Choroid plexus epithelial cell (primary cell): Measurements from ENCODE around the gene SREBF2.

Experiments used
- DNase-seq: peaks from one replicate; pipeline ENCODE4 v3.0.0-alpha.2; 2010; ENCODE audit warnings: low read depth
- H3K4me3 ChIP-seq: 2 replicates; pipeline ENCODE4 v1.5.1; 2011; ENCODE audit warnings: low read depth, mild to moderate bottlenecking, control low read depth, low read length, moderate library complexity
- CTCF ChIP-seq: conservative IDR thresholded peaks from 2 replicates; pipeline ENCODE4 v1.5.1; 2011; ENCODE audit warnings: low read depth, mild to moderate bottlenecking, control low read depth, inconsistent platforms, low read length, moderate library complexity

Gene SREBF2

GRCh38 chr22:41848468-41848867 lies 15.6 kb downstream of the SREBF2 start:
- no peak for TF ChIP-seq CTCF
- no peak for DNase-seq
- no peak overlapping the region for H3K4me3 ChIP-seq

GRCh38 chr22:41856469-41856868 lies 23.6 kb downstream of the SREBF2 start:
- no peak overlapping the region for H3K4me3 ChIP-seq
- TF ChIP-seq CTCF, result no peak
- no peak for DNase-seq

DNA sequence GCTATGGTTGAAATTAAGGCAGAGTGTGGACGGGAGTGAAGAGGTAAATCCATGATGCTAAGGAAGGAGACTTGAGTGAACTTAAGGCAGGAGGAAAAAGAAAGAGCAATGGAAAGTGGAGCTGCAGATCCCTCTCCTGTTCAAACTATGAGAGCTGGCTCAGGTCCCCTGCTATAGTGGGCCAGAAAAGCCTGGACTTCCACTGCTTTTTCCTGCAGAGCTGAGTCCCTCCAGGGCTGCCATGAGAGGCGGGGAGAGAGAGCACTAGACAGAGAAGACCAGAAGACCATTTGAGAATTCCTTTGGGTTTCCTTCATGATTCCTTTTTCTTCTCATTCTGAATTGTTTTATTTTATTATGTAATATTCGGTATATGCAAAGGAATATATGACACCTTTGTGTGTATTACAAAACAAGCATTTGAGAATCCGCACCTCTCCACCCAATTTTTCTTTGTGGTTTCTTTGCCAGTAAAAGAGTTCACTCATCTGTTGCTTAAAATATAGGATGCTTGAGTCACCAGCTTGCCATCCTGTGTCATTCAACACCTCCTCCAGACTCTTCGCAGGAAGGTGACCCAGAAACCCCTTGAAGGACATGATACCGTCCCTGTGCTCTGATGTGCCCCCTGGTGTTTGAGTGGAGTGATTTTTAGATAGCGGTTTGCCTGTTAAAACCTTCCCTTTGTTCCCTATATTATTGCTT lies 24.4 kb downstream of the SREBF2 start:
- DNase-seq, result peak; percentile 77
- TF ChIP-seq CTCF, result peak; percentile 83
- no peak overlapping the region for H3K4me3 ChIP-seq

DNA sequence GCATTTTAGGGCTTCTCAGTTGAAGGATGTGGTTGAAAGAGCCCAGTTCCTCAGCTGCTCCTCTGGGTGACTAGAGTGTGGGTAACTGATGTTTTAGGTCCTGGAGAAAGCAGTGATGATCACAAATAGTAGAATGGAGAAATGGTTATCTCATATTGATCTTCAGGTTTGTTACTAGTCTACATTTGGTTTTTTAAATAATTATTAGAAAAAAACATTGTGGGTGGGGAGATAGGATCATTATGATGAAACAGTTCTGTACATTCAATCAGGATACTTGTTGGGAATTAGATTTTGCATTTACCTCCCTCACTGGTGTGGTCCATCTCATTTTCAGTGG lies 24.9 kb downstream of the SREBF2 start:
- TF ChIP-seq CTCF, result no peak
- H3K4me3 ChIP-seq, result no peak overlapping the region
- no peak for DNase-seq

DNA sequence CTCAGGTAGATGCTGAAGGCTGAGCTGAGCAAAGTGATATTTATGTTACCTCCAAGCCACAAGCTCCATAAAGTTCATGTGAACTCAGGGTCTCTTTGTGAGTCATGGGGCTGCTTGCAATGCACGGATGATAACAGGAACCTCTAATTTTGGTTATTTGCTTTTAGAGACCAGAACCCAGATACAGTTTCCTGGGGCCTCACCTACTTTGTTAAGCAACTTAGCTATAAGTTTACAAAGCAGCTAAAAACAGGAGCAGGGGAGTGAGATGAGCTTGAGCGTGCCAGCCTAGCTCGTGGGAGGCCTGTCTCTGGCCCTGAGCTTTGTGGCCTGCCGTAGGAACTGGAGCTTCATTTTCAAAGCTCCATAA lies 29.2 kb downstream of the SREBF2 start:
- H3K4me3 ChIP-seq, result no peak overlapping the region
- peak; percentile 49 for DNase-seq
- TF ChIP-seq CTCF, result no peak

DNA sequence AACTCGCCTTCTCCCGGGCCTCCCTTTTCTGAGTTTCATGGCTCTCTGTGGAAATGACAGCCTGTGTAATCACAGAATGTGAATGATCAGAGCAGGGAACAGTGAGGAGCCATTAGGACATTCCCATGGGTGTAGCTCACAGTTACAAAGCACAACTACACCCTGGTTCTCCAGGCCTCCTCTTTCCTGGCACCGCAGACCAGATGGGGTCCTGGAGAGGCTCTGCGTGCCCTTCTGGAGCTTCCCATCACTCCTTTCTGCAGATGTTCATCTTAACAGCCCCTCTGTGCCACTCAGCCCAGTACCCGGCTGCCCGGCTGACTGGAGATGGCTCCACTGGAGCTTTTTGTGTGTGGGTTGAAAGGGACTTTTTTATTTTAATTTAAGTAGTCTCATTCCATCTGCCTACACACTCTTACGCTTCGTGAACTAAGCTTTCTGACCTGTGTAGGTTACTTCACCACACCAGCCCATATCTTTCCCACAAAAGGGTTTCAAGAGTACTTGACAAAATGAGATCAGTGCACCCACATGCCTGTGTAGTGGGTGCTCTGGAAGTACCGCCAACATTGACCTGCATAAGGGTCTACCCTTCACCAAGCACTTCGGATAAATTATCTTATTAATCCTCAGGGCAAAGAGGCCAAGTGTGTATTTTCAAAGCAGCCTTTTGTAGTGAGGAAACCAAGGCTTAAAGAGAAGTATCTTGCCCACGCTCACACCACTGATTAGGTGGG lies 29.8 kb downstream of the SREBF2 start:
- TF ChIP-seq CTCF, result no peak
- DNase-seq, result no peak

GRCh38 chr22:41863472-41863871 lies 30.6 kb downstream of the SREBF2 start:
- H3K4me3 ChIP-seq, result no peak overlapping the region
- no peak for TF ChIP-seq CTCF
- DNase-seq, result no peak

More for the DNA sequence above, 29.8 kb downstream of the SREBF2 start:
- H3K4me3 ChIP-seq, result no peak overlapping the region
